ENCODE data around the gene CRYGA. TPM values are rescaled to one million over a fixed set of nuclear protein-coding genes. Genes with fewer than 3 reads are reported as not detected.

Gene CRYGA
- polyA plus RNA-seq, 1 of the 3 experiments (the other 2 are of a cell fraction), result not detected

DNA sequence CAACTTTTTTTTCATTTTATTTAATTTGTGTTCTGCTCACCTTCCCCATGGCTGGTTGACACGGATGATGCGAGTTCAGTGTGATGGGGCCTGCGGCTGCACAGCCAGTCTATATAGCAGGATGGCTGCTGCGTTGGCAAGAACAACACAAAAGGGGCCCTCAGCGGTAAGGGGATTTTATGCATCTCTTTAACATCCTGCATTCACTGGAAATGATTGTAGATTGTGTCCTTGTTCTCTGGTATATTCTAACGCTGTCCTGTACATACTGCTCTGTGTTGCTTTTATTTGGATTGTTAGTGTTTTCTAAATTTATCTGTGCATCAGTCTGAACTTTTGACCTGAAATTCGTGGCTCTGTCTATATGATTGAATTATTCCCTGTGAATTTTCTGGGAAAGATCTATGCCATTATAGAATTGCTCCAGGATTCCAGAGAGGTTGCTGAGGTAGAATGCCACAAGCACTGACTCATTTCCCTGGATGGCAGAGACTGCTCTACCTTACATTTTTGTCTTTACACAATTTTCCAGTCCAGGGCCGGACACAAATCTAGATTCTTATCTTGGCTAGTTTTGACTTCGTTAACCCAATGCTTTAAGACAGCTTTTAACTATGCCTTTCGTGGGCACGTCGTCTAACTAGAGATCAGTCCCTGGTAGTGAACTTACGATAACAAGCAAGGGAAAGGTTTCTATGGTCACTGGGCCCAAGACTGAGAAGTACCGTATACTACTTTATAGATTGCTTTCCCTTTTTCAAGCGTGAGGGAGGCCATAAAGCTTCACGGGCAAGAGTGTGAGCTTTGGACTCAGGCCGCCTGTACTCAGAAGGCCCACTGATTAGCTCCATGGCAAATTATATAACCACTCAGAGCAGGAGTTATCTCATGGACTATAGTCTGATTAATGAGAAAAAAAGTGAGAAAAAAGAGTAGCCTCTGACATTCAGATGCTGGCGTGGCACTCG is 33.4 kb downstream of the CRYGA start, which contains the start of gene CRYGC (continued):
- TF ChIP-seq NRF1 (IDR thresholded peaks at IDR 0.05; ENCODE audit: low read depth, low read length) (no peak), TEAD4 (IDR thresholded peaks at IDR 0.05; ENCODE audit: borderline replicate concordance, insufficient read depth) (no peak), RXRA (IDR thresholded peaks at IDR 0.05; ENCODE audit: borderline replicate concordance, low read depth) (peak; percentile 54; the same call in 1 of the 2 replicates), EZH2phosphoT487 (IDR thresholded peaks at IDR 0.05; ENCODE audit: borderline replicate concordance, low read depth) (no peak), SIN3A (IDR thresholded peaks at IDR 0.05; ENCODE audit: borderline replicate concordance, low read depth, low read length) (no peak), IRF3 (IDR thresholded peaks at IDR 0.05; ENCODE audit: low read depth, low read length) (no peak), POLR2AphosphoS5 (IDR thresholded peaks at IDR 0.05; ENCODE audit: low read depth, low read length) (peak; percentile 33; the same call in 1 of the 2 replicates), JUND (IDR thresholded peaks at IDR 0.05) (peak; percentile 64), NFIC (IDR thresholded peaks at IDR 0.05; ENCODE audit: borderline replicate concordance) (peak; percentile 22; the same call in 1 of the 2 replicates), EP300 (IDR thresholded peaks at IDR 0.05; ENCODE audit: borderline replicate concordance in 1 of 2, low read depth in 1 of 2, low read length in 1 of 2) (peak; percentile 30 to 57; a peak in 2 of 4 replicates), PBX3 (IDR thresholded peaks at IDR 0.05) (peak; percentile 50), ELF1 (IDR thresholded peaks at IDR 0.05) (no peak)
- TF ChIP-seq, protein P1, sequence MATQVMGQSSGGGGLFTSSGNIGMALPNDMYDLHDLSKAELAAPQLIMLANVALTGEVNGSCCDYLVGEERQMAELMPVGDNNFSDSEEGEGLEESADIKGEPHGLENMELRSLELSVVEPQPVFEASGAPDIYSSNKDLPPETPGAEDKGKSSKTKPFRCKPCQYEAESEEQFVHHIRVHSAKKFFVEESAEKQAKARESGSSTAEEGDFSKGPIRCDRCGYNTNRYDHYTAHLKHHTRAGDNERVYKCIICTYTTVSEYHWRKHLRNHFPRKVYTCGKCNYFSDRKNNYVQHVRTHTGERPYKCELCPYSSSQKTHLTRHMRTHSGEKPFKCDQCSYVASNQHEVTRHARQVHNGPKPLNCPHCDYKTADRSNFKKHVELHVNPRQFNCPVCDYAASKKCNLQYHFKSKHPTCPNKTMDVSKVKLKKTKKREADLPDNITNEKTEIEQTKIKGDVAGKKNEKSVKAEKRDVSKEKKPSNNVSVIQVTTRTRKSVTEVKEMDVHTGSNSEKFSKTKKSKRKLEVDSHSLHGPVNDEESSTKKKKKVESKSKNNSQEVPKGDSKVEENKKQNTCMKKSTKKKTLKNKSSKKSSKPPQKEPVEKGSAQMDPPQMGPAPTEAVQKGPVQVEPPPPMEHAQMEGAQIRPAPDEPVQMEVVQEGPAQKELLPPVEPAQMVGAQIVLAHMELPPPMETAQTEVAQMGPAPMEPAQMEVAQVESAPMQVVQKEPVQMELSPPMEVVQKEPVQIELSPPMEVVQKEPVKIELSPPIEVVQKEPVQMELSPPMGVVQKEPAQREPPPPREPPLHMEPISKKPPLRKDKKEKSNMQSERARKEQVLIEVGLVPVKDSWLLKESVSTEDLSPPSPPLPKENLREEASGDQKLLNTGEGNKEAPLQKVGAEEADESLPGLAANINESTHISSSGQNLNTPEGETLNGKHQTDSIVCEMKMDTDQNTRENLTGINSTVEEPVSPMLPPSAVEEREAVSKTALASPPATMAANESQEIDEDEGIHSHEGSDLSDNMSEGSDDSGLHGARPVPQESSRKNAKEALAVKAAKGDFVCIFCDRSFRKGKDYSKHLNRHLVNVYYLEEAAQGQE (IDR thresholded peaks at IDR 0.05; ENCODE audit: low read depth, low read length), result 0 out of 2 replicates have a peak, but pooled peaks have one; percentile 41
